ENCODE results near the gene CHERP. TPM values are rescaled to one million over a fixed set of nuclear protein-coding genes. Genes with fewer than 3 reads are reported as not detected.
"Not testable (repeated sequence)": the region's sequence is repeated elsewhere in the genome, so short reads cannot be mapped to it uniquely, and the experiment has no call there.

Gene CHERP
- total RNA-seq, 6 donors from 2014 or later: 10.8 to 38.6 (median 22.0) TPM

DNA sequence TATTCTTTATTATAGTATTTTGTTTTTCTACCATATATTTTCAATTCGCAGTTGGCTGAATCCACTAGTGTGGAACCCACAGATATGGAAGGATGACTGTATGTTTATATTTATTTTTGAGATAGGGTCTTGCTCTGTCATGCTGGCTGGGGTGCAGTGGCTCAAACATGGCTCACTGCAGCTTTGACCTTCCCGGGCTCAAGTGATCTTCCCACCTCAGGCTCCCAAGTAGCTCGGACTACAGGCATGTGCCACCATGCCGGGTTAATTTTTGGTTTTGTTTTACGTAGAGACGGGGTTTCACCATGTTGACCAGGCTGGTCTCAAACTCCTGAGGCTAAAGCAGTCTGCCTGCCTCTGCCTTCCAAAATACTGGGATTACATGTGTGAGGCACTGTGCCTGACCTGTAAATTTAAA is 20.4 kb upstream of the CHERP start:
- H3K27ac ChIP-seq: no peak overlapping the region
- ATAC-seq (ENCODE audit: low FRiP score in 2 of 2) (no peak), DNase-seq (no peak)
- H3K36me3 ChIP-seq: peaks cover 14 to 82% (median 58%) of the 10 kb centered on the region in 4 donors
- peaks cover 6 to 17% (median 10%) of the 10 kb centered on the region in 4 donors for H3K4me1 ChIP-seq
- TF ChIP-seq POLR2A (IDR thresholded peaks at IDR 0.05) (no peak), POLR2AphosphoS5 (IDR thresholded peaks at IDR 0.05) (no peak), CTCF (IDR thresholded peaks at IDR 0.05) (no peak), EP300 (IDR thresholded peaks at IDR 0.05) (no peak)
- H3K27me3 ChIP-seq: no peaks in the 10 kb centered on the region
- WGBS, 2 donors: 93 to 99% methylated on average over 6 of the region's 6 CpGs
- no peaks in the 10 kb centered on the region for H3K9me3 ChIP-seq
- H3K4me3 ChIP-seq: no peak overlapping the region

GRCh38 chr19:16561382-16561781 is 19.1 kb upstream of the CHERP start:
- no peaks in the 10 kb centered on the region for H3K9me3 ChIP-seq
- TF ChIP-seq POLR2A (IDR thresholded peaks at IDR 0.05) (no peak), POLR2AphosphoS5 (IDR thresholded peaks at IDR 0.05) (no peak), EP300 (IDR thresholded peaks at IDR 0.05) (no peak), CTCF (IDR thresholded peaks at IDR 0.05) (no peak)
- WGBS, 2 donors: 85 to 87% methylated on average over 8 of the region's 8 CpGs
- peaks cover 14 to 77% (median 55%) of the 10 kb centered on the region in 4 donors for H3K36me3 ChIP-seq
- DNase-seq: no peak
- H3K4me1 ChIP-seq: peaks cover 3 to 13% (median 9%) of the 10 kb centered on the region in 4 donors
- H3K27me3 ChIP-seq: no peaks in the 10 kb centered on the region
- ATAC-seq (ENCODE audit: low FRiP score in 2 of 2): no peak
- no peak overlapping the region for H3K4me3 ChIP-seq
- no peak overlapping the region for H3K27ac ChIP-seq

DNA sequence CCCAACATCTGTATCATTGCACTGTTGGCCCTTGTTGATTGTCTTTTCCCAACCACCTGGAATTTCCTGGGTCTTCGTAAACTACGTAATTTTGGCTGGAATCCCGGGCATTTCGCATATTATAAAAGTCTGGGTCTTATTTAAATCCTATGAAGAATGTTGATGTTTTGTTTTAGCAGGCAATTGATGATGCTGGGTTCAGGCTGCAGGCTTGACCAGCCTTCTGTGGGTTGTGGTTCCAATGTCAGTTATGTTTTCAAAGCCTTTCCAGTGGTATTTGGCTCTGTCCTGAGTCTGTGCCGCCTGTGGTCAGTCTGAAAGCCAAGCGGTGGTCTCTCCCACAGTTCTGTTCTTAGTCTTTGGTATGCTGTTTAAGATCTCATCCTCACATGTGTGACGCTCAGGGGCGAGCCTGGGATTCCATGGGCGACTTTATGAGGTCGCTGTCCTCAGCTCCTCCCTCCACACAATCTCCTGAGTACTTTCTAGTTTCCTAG is 17.6 kb upstream of the CHERP start:
- H3K4me1 ChIP-seq: peaks cover 0 to 8% (median 6%) of the 10 kb centered on the region in 4 donors
- H3K27ac ChIP-seq: no peak overlapping the region
- H3K27me3 ChIP-seq: no peaks in the 10 kb centered on the region
- H3K9me3 ChIP-seq: no peaks in the 10 kb centered on the region
- no peak for ATAC-seq (ENCODE audit: low FRiP score in 2 of 2)
- H3K36me3 ChIP-seq: peaks cover 14 to 75% (median 60%) of the 10 kb centered on the region in 4 donors
- no peak for TF ChIP-seq POLR2AphosphoS5 (IDR thresholded peaks at IDR 0.05)
- no peak for TF ChIP-seq EP300 (IDR thresholded peaks at IDR 0.05)
- no peak for TF ChIP-seq POLR2A (IDR thresholded peaks at IDR 0.05)
- no peak for TF ChIP-seq CTCF (IDR thresholded peaks at IDR 0.05)
- H3K4me3 ChIP-seq: no peak overlapping the region
- no peak for DNase-seq
- WGBS, 2 donors: 93 to 94% methylated on average over 10 of the region's 10 CpGs

DNA sequence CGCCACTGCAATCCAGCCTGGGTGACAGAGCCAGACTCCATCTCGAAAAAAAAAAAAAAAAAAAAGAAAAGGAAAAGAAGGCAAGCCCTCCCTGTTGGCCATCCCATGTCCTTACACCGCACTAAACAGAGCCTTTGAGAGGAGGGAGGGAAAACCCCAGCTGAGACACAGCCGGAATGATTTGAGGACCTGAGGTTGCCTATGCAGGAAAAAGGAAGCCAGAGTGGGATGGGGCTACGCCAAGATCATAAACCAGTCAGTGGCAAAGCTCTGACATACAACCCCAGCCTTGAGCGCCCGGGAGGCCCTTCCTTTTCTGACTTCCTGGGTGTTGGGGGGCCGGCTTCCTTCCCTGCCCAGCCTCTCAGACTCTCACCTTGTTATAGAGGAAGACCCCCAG is 12.5 kb upstream of the CHERP start:
- H3K27ac ChIP-seq: no peak overlapping the region
- ATAC-seq (ENCODE audit: low FRiP score in 2 of 2) (no peak), DNase-seq (no peak)
- 63 to 74% methylated on average over 8 of the region's 8 CpGs for WGBS, 2 donors
- no peaks in the 10 kb centered on the region for H3K9me3 ChIP-seq
- H3K36me3 ChIP-seq: peaks cover 8 to 62% (median 56%) of the 10 kb centered on the region in 4 donors
- no peaks in the 10 kb centered on the region for H3K27me3 ChIP-seq
- H3K4me1 ChIP-seq: no peaks in the 10 kb centered on the region
- no peak overlapping the region for H3K4me3 ChIP-seq
- TF ChIP-seq CTCF (IDR thresholded peaks at IDR 0.05): no peak
- TF ChIP-seq EP300 (IDR thresholded peaks at IDR 0.05): no peak
- no peak for TF ChIP-seq POLR2A (IDR thresholded peaks at IDR 0.05)
- TF ChIP-seq POLR2AphosphoS5 (IDR thresholded peaks at IDR 0.05): no peak

DNA sequence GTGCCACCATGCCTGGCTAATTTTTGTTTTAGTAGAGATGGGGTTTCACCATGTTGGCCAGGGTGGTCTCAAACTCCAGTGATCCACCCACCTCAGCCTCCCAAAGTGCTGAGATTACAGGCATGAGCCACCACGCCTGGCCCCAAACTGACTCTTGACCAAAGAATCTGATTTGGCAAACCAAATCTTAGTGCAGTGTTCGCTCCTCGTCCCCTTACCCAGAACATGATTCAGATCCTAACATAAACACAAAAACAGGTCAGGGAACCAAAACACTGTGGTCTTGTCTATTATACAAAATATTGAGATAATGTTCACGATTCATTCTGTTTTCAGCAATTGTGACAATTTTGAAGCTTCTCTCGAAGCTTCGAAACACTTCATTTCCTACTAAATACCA is 9.7 kb upstream of the CHERP start:
- not testable (repeated sequence) for H3K27ac ChIP-seq; H3K4me3 ChIP-seq; DNase-seq; H3K9me3 ChIP-seq; ATAC-seq (ENCODE audit: low FRiP score in 2 of 2); H3K27me3 ChIP-seq; H3K4me1 ChIP-seq
- H3K36me3 ChIP-seq: peaks cover 4 to 52% (median 47%) of the 10 kb centered on the region in 4 donors
- 98 to 99% methylated on average over 6 of the region's 6 CpGs for WGBS, 2 donors

All from upper lobe of left lung (tissue), 6 donors.